HCT116 (cell line): ENCODE measurements around the gene TEKTIP1.

ENCODE experiments used
- EGR1 ChIP-seq: IDR thresholded peaks from 2 replicates; pipeline ENCODE4 v1.6.1; 2012; ENCODE audit warnings: low read depth
- EZH2 ChIP-seq: fragments of 200-600 bp; sonication (generic); IDR thresholded peaks from 2 replicates; pipeline ENCODE4 v1.6.1; 2017; ENCODE audit warnings: antibody characterized with exemption, mixed run types
- EZH2phosphoT487 ChIP-seq: fragments of 200-600 bp; IDR thresholded peaks from 2 replicates; pipeline ENCODE4 v1.6.1; 2018; ENCODE audit warnings: antibody characterized with exemption, borderline replicate concordance
- JUND ChIP-seq: IDR thresholded peaks from 2 replicates; pipeline ENCODE4 v1.6.1; 2012
- POLR2A ChIP-seq: IDR thresholded peaks from 2 replicates; pipeline ENCODE4 v1.7.0; 2011; ENCODE audit warnings: borderline replicate concordance; ENCODE audit not compliant: insufficient read depth, insufficient read length; ENCODE audit errors: extremely low read depth
- POLR2AphosphoS5 ChIP-seq: IDR thresholded peaks from 2 replicates; pipeline ENCODE4 v1.6.1; 2011; ENCODE audit warnings: mild to moderate bottlenecking, low read depth, low read length, moderate library complexity
- RAD21 ChIP-seq: IDR thresholded peaks from 2 replicates; pipeline ENCODE4 v1.6.1; 2012; ENCODE audit warnings: low read depth, mild to moderate bottlenecking
- REST ChIP-seq: IDR thresholded peaks from 2 replicates; pipeline ENCODE4 v1.6.1; 2012; ENCODE audit warnings: low read depth
- ZNF274 ChIP-seq: fragments of 200-500 bp; sonication (Bioruptor generic); IDR thresholded peaks from 2 replicates; pipeline ENCODE4 v1.6.1; 2014; ENCODE audit warnings: mild to moderate bottlenecking, low read depth, low read length, inconsistent platforms
- TF ChIP-seq, protein P1 (sequence below), 3 experiments: fragments of 200-600 bp in 1 of 3; sonication (generic) in 1 of 3; IDR thresholded peaks in 2 of 3; conservative IDR thresholded peaks in 1 of 3; 2 replicates each; pipeline ENCODE4 v1.5.1; 2012 to 2017; ENCODE audit warnings: low read depth in 2 of 3, low read length in 2 of 3, antibody characterized with exemption in 1 of 3, borderline replicate concordance in 1 of 3, control low read depth in 1 of 3, mild to moderate bottlenecking in 1 of 3, mixed read lengths in 1 of 3, mixed run types in 1 of 3, moderate library complexity in 1 of 3; ENCODE audit not compliant: insufficient read depth in 1 of 3

DNA sequence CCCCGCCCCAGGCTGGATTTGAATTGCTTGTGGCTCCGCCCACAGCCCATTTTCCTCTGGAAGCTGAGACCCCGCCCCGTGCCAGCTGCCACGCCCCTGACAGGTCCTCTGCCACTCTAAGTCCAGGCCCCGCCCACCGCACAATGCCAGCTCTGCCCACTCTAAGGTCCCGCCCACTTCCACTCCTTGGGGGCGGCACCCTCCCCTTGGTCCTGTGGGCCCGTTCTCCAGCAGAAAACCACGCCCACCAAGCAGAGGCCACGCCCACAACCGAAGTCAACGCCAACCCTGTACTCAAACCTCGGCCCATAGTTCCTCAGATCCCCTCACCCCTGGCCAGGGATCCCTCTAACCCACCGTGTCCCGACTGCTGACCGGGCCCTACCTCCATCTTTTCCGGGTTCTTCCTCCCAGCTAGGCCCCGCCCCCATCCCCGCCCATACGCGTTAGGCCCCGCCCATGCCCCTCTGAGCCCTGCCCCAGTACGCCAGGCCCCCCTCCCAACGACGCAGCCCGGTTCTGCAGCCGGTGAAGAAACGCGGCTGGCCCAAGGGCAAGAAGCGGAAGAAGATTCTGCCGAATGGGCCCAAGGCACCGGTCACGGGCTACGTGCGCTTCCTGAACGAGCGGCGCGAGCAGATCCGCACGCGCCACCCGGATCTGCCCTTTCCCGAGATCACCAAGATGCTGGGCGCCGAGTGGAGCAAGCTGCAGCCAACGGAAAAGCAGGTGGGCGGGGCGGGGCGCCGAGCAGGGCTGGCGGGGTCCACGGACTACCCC lies 35.1 kb downstream of the TEKTIP1 start:
- TF ChIP-seq, protein P1, sequence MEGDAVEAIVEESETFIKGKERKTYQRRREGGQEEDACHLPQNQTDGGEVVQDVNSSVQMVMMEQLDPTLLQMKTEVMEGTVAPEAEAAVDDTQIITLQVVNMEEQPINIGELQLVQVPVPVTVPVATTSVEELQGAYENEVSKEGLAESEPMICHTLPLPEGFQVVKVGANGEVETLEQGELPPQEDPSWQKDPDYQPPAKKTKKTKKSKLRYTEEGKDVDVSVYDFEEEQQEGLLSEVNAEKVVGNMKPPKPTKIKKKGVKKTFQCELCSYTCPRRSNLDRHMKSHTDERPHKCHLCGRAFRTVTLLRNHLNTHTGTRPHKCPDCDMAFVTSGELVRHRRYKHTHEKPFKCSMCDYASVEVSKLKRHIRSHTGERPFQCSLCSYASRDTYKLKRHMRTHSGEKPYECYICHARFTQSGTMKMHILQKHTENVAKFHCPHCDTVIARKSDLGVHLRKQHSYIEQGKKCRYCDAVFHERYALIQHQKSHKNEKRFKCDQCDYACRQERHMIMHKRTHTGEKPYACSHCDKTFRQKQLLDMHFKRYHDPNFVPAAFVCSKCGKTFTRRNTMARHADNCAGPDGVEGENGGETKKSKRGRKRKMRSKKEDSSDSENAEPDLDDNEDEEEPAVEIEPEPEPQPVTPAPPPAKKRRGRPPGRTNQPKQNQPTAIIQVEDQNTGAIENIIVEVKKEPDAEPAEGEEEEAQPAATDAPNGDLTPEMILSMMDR (IDR thresholded peaks at IDR 0.05 in 2 of 3, conservative IDR thresholded peaks at IDR 0.05 in 1 of 3; ENCODE audit: borderline replicate concordance in 1 of 3, insufficient read depth in 1 of 3, low read depth in 2 of 3, low read length in 2 of 3): no peak
- TF ChIP-seq POLR2AphosphoS5 (peak; percentile 32), ZNF274 (no peak), EZH2 (no peak), REST (no peak), POLR2A (no peak), RAD21 (no peak), JUND (no peak), EZH2phosphoT487 (no peak), EGR1 (0 out of 2 replicates have a peak, but pooled peaks have one; percentile 43)
